ENCODE measurements around the gene RFNG.

RFNG gene

DNA sequence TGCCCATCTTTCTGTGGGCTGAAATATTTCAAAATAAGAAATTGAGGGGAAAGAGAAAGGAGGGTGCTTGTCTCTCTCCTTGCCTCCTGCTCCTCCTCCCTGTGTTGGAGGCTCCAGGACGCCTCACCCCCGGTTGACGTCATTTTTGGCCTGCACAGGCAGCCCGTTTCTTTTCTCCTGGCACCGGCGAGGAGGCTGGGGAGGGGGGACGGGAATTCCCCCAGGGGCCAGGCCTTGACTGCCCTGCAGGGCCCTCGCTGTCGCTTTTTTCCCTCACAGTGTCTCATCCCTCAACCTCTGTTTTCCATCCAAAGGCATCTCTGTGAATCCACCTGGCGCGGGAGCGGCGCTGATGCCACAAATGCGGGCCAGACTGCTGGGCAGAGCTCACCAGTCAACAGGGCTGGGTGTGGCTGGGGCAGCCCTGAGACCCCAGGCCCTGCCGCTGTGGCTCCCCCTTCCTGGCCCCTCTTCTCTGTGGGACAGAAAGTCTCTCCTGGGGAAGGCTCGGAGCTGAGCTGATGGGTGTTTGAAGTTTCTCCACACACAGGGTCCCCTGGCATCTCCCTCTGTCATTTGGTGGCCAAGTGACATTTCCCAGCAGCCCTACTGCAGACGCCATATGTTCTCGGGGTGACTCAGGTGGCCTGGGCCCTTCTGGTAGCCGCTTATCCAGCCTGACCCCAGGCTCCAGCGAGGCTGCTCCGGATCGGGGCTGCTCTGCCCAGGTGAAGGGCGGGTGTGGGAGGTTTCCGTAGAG is 45.0 kb downstream of the RFNG start:
- Histone ChIP-seq H3K27me3 (ENCODE audit: control insufficient read depth, insufficient read depth, low read length) (no peaks in the 10 kb centered on the region), H3K9me3 (ENCODE audit: control insufficient read depth, insufficient read depth, low read length) (no peaks in the 10 kb centered on the region), H3K27ac (ENCODE audit: low read length) (no peak overlapping the region), H3K4me1 (ENCODE audit: control insufficient read depth, insufficient read depth, low read length) (no peaks in the 10 kb centered on the region), H3K4me3 (ENCODE audit: low read length) (no peak overlapping the region), H3K36me3 (ENCODE audit: control insufficient read depth, insufficient read depth, low read length) (peaks cover 3% of the 10 kb centered on the region; the same call in 1 of the 2 replicates)
- WGBS (ENCODE audit: insufficient coverage, insufficient read length) = no CpG with 5 or more reads among the region's 24 CpGs
- DNase-seq (ENCODE audit: low read depth, low spot score) = no peak

GRCh38 chr17:82005701-82006348 is 45.8 kb downstream of the RFNG start:
- H3K36me3 ChIP-seq (ENCODE audit: control insufficient read depth, insufficient read depth, low read length) = peaks cover 3% of the 10 kb centered on the region; the same call in 1 of the 2 replicates
- H3K27ac ChIP-seq (ENCODE audit: low read length) = no peak overlapping the region
- no peaks in the 10 kb centered on the region for H3K4me1 ChIP-seq (ENCODE audit: control insufficient read depth, insufficient read depth, low read length)

GRCh38 chr17:82004517-82005455 is 46.8 kb downstream of the RFNG start:
- no peak for DNase-seq (ENCODE audit: low read depth, low spot score)
- no peaks in the 10 kb centered on the region for H3K27me3 ChIP-seq (ENCODE audit: control insufficient read depth, insufficient read depth, low read length)
- no CpG with 5 or more reads among the region's 41 CpGs for WGBS (ENCODE audit: insufficient coverage, insufficient read length)
- H3K4me3 ChIP-seq (ENCODE audit: low read length) = no peak overlapping the region
- no peaks in the 10 kb centered on the region for H3K9me3 ChIP-seq (ENCODE audit: control insufficient read depth, insufficient read depth, low read length)
- peaks cover 3% of the 10 kb centered on the region; the same call in 1 of the 2 replicates for H3K36me3 ChIP-seq (ENCODE audit: control insufficient read depth, insufficient read depth, low read length)
- 0 out of 2 replicates have a peak, but pooled peaks cover 1% of the 10 kb centered on the region for H3K4me1 ChIP-seq (ENCODE audit: control insufficient read depth, insufficient read depth, low read length)
- H3K27ac ChIP-seq (ENCODE audit: low read length) = no peak overlapping the region

More at GRCh38 chr17:82005701-82006348, 45.8 kb downstream of the RFNG start:
- DNase-seq (ENCODE audit: low read depth, low spot score) = no peak
- H3K27me3 ChIP-seq (ENCODE audit: control insufficient read depth, insufficient read depth, low read length) = no peaks in the 10 kb centered on the region
- no peaks in the 10 kb centered on the region for H3K9me3 ChIP-seq (ENCODE audit: control insufficient read depth, insufficient read depth, low read length)
- no CpG with 5 or more reads among the region's 30 CpGs for WGBS (ENCODE audit: insufficient coverage, insufficient read length)
- H3K4me3 ChIP-seq (ENCODE audit: low read length) = no peak overlapping the region

DNA sequence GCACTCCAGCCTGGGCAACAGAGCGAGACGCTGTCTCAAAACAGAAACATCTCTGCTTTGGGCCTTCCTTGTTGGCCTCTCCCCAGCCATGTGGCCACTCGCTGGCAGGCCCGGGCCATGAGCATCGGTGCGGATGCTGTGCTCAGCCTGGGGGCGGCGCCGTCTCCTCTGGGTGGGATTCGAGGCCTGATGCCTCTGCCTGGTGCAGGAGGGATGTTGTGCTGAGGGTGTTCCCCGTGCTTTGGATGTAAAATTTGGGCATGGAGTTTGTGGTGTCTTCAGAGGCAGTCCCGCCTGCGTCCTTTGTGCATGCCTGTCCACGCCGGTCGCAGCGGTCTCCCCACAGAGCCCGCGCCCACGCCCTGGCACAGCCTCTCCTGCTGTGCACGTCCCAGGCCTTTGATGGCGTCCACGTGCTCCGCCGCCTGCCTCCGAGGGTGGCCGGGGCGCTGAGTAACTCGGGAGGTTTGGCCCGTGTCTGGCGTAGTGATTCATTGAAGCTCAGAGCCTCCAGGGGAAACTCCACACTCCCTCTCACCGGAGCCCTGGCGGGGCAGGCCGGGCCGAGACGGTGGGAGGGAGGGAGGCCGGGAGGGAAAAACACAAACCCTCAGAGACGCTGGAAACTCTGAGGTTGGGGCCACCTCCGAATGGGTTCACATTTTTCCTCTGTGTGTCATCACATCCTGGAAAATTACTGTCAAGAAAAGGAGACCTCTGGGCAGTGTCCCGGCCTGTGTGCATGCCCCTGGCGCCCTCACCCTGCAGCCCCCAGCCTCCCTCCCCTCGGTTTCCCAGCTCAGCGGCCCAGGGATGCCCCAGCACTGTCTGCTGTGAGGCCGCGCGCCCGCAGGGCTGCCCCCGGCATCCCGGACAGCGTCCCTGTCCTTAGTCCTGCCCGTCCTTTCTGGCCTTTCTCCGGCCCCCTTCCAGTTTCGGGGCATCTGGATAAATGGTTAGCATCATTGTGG is 47.9 kb downstream of the RFNG start:
- DNase-seq (ENCODE audit: low read depth, low spot score) = no peak
- Histone ChIP-seq H3K4me1 (ENCODE audit: control insufficient read depth, insufficient read depth, low read length) (0 out of 2 replicates have a peak, but pooled peaks cover 1% of the 10 kb centered on the region), H3K27ac (ENCODE audit: low read length) (no peak overlapping the region), H3K4me3 (ENCODE audit: low read length) (no peak overlapping the region), H3K9me3 (ENCODE audit: control insufficient read depth, insufficient read depth, low read length) (no peaks in the 10 kb centered on the region), H3K27me3 (ENCODE audit: control insufficient read depth, insufficient read depth, low read length) (no peaks in the 10 kb centered on the region), H3K36me3 (ENCODE audit: control insufficient read depth, insufficient read depth, low read length) (peaks cover 3% of the 10 kb centered on the region; the same call in 1 of the 2 replicates)
- no CpG with 5 or more reads among the region's 53 CpGs for WGBS (ENCODE audit: insufficient coverage, insufficient read length)

DNA sequence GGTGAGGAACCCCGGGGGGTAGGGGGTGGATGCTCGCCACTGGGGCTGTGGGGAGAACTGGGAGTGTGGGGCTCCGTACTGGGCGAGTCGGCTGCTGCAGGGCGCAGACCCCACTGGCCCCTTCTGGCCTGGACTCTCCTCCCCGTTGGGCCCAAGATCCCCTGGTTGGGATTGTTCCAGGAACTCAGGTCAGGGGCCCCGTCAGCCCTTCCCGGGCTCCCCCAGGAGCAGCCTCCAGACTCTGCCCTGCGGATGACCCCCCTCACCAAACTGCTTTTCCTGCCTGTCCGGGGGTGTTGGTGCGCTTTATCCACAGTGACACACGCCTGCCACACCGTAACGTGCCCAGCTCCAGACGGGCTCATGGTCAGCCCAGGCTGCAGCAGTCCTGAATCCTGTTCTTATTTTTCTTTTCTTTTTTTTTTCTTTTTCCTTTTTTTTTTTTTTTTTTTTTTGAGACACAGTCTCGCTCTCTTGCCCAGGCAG is 50.0 kb downstream of the RFNG start:
- H3K4me3 ChIP-seq (ENCODE audit: low read length) = no peak overlapping the region
- WGBS (ENCODE audit: insufficient coverage, insufficient read length) = no CpG with 5 or more reads among the region's 17 CpGs

DNA sequence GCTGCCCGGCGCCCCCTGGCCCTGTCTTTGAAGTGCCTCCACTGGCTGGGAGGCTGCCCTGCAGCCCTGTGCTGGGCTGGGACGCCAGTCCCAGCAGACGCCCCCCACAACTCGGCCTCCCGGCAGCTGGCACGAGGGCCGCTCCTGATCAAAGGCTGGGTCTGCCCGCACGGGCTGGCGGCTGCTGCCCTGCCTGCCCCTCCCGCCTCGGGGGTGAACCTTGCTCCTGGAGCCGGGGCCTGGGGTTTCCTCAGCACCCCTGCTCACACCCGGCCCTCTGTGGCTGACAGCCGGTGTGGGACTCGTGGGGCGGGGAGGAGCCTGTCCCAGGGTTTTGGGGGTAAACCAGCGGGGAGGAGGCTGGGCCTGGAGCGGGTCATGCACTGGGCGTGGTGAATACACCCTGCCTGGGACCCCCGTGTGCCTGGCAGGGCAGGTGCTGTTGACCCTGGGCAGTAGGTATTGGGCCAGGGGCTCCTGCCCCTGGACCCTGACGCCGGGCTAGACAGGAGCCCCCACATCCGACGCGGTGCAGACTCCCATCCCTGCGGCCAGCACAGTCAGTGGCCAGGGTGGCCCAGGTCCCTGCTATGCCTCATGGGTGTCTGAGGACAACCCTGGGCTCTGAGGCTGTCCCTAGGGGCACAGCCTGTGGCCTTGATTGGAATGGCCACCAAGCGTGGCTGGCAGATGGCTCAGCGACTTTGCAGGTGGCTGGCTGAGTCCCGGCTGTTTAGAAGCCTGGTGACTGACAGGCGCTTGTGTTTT is 50.6 kb downstream of the RFNG start:
- no peak for DNase-seq (ENCODE audit: low read depth, low spot score)
- H3K4me1 ChIP-seq (ENCODE audit: control insufficient read depth, insufficient read depth, low read length) = 0 out of 2 replicates have a peak, but pooled peaks cover 1% of the 10 kb centered on the region
- H3K9me3 ChIP-seq (ENCODE audit: control insufficient read depth, insufficient read depth, low read length) = no peaks in the 10 kb centered on the region
- H3K27ac ChIP-seq (ENCODE audit: low read length) = no peak overlapping the region
- H3K27me3 ChIP-seq (ENCODE audit: control insufficient read depth, insufficient read depth, low read length) = no peaks in the 10 kb centered on the region
- WGBS (ENCODE audit: insufficient coverage, insufficient read length) = no CpG with 5 or more reads among the region's 32 CpGs
- H3K4me3 ChIP-seq (ENCODE audit: low read length) = no peak overlapping the region
- H3K36me3 ChIP-seq (ENCODE audit: control insufficient read depth, insufficient read depth, low read length) = peaks cover 3% of the 10 kb centered on the region; the same call in 1 of the 2 replicates

More for the DNA sequence above, 50.0 kb downstream of the RFNG start:
- Histone ChIP-seq H3K27ac (ENCODE audit: low read length) (no peak overlapping the region), H3K36me3 (ENCODE audit: control insufficient read depth, insufficient read depth, low read length) (peaks cover 3% of the 10 kb centered on the region; the same call in 1 of the 2 replicates), H3K4me1 (ENCODE audit: control insufficient read depth, insufficient read depth, low read length) (0 out of 2 replicates have a peak, but pooled peaks cover 1% of the 10 kb centered on the region), H3K27me3 (ENCODE audit: control insufficient read depth, insufficient read depth, low read length) (no peaks in the 10 kb centered on the region), H3K9me3 (ENCODE audit: control insufficient read depth, insufficient read depth, low read length) (no peaks in the 10 kb centered on the region)
- no peak for DNase-seq (ENCODE audit: low read depth, low spot score)

DNA sequence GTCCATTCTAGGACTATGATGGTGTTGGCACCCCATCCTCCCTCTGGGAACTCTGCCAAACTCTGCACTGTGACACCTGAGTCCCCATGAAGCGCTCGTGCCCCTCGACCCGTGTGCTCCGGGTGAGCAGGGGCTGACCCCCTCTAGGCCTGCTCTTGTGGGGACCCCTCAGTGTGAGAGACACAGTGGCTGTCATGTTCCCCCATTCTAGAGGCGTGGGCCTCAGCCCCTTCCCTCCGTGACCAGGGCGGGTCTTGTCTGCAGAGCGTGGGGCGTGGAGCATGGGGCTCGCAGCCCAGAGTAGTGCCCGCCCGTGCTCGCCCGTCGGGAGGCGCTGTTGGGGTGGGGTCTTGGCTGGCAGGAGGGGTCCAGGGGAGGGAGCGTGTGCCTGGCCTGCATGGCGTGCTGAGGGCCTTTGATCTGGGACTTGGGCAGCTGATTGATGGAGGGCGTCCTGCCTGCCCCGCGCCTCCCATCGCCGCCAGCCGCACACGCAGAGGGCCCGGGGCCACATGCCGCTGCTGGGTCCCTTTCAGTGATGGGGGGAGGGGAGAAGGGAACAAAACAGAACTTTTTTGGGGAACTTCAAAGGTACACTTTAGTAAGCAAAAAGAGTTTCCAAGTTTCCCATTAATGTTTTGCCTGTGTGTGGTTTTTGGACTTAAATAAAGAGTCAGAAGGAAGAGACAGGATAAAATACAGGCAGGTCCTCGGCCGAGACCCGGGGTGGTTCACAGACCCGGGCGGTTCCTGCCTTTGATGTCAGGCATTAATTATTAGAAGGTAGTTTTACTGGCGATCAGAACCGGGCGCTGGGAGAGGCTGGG is 51.4 kb downstream of the RFNG start:
- no peak for DNase-seq (ENCODE audit: low read depth, low spot score)
- H3K27ac ChIP-seq (ENCODE audit: low read length) = no peak overlapping the region

GRCh38 chr17:81999587-81999975 is 52.0 kb downstream of the RFNG start:
- Histone ChIP-seq H3K27me3 (ENCODE audit: control insufficient read depth, insufficient read depth, low read length) (no peaks in the 10 kb centered on the region), H3K27ac (ENCODE audit: low read length) (no peak overlapping the region), H3K9me3 (ENCODE audit: control insufficient read depth, insufficient read depth, low read length) (no peaks in the 10 kb centered on the region), H3K4me3 (ENCODE audit: low read length) (no peak overlapping the region), H3K36me3 (ENCODE audit: control insufficient read depth, insufficient read depth, low read length) (peaks cover 3% of the 10 kb centered on the region; the same call in 1 of the 2 replicates), H3K4me1 (ENCODE audit: control insufficient read depth, insufficient read depth, low read length) (0 out of 2 replicates have a peak, but pooled peaks cover 1% of the 10 kb centered on the region)
- DNase-seq (ENCODE audit: low read depth, low spot score) = no peak
- WGBS (ENCODE audit: insufficient coverage, insufficient read length) = no CpG with 5 or more reads among the region's 12 CpGs

More for the DNA sequence above, 51.4 kb downstream of the RFNG start:
- H3K4me3 ChIP-seq (ENCODE audit: low read length) = no peak overlapping the region
- H3K4me1 ChIP-seq (ENCODE audit: control insufficient read depth, insufficient read depth, low read length) = 0 out of 2 replicates have a peak, but pooled peaks cover 1% of the 10 kb centered on the region
- no peaks in the 10 kb centered on the region for H3K9me3 ChIP-seq (ENCODE audit: control insufficient read depth, insufficient read depth, low read length)
- no peaks in the 10 kb centered on the region for H3K27me3 ChIP-seq (ENCODE audit: control insufficient read depth, insufficient read depth, low read length)
- WGBS (ENCODE audit: insufficient coverage, insufficient read length) = no CpG with 5 or more reads among the region's 36 CpGs
- H3K36me3 ChIP-seq (ENCODE audit: control insufficient read depth, insufficient read depth, low read length) = peaks cover 3% of the 10 kb centered on the region; the same call in 1 of the 2 replicates
